GM19043 (cell line): Measurements from ENCODE around the gene ZNF628.

Experiments used
- ATAC-seq: cut with Tn5 transposase; IDR thresholded peaks from one replicate; pipeline ENCODE4 v1.9.1; 2021; ENCODE audit warnings: low read depth; ENCODE audit not compliant: unreplicated experiment

ZNF628 gene

DNA sequence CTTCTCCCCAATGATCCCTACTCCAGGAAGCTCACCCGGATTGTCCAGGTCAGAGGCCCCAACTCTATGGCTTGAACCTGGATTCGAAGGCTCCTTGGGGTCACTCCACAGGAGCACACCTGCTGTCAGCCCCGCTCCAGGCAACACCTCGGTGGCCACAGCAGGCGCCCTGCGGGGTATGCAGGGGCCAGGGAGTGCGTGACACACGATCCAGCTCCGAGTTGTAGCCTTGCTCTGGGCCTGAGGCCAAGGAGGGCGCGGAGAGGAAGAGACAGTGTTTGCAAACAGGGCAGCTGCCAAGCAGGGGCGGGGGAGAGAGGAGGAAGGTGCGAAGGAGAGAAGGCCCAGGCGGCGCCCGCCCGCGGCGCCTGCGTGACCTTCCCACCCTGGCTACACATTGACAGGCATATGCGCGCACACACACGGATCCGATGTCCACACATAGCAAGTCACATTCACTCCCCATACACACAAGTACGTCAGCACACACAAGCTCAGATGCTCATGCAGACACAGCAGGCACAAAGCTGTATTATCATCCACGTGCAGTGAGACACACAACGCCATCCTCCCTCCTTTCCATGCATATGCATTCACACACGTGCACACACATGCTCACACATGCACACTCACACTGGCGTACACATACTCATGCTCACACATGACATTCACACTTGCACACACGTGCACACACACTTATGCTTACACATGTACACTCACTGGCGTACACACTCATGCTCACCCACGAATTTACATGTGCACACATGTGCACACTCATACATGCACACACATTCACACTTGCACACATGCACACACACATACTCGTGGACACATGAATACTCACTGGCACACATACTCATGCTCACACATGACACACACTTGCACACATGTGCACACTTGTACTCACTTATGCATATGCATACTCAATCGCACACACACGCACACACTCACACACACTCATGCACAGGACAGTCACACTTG is 50.1 kb downstream of the ZNF628 start:
- ATAC-seq: no peak

- no peak for ATAC-seq
Observed at GRCh38 chr19:55527197-55528029, 51.0 kb downstream of the ZNF628 start.

GRCh38 chr19:55528030-55528803 is 51.8 kb downstream of the ZNF628 start:
- ATAC-seq: no peak

DNA sequence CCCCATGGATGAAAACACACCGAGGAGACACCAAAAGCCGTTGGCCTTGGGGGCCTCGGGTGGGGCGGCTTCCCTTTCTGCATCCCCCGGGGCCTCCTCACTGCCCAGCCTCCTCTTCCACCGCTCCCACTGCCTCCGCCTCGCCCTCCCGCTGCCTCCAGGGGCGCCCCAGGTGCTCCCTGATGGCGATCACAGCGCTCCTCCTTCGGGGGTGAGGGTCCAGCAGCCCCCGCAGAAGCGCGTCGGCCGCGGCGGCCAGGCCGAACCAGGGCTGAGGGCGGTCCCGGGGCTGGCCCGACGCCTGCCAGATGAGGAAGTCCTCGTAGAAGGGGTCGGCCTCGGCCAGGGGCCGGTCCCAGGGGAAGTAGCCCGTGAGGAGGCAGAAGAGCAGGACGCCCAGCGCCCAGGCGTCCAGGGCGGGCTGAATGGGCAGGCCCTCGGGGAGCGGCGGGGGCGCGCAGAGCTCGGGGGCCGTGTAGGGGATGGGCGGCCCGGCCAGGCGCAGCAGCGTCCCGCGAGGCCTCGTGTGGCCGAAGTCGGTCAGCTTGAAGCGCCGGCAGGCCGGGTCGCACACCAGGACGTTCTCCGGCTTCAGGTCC is 53.3 kb downstream of the ZNF628 start:
- no peak for ATAC-seq

DNA sequence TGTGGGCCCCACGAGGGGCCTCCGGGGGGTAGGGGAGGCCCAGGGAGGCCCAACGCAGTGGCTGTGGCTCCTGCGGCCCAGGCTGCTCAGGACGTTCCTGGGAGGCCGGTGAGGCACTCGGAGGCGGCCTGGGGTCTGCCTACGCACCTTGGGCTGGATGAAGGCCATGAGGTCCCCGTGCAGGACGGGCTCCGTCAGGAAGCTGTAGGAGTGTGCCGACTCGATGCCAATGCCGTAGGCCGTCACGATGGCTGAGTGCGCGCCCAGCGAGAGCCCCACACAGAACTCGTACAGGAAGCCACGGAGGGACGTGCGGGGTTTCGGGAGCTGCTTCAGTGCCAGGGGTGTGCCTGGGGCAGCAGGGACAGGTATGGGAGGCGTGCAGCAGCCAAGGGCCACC is 54.6 kb downstream of the ZNF628 start:
- no peak for ATAC-seq
